Hypothalamus (tissue), 51 donors: ENCODE measurements around the gene HNRNPA2B1.
"Not testable (repeated sequence)": the region's sequence is repeated elsewhere in the genome, so short reads cannot be mapped to it uniquely, and the experiment has no call there.

Source experiments
- DNase-seq, 51 donors: peaks; one replicate each; lab custom pipeline; 2025; lab: John Stamatoyannopoulos, UW

The HNRNPA2B1 gene

DNA sequence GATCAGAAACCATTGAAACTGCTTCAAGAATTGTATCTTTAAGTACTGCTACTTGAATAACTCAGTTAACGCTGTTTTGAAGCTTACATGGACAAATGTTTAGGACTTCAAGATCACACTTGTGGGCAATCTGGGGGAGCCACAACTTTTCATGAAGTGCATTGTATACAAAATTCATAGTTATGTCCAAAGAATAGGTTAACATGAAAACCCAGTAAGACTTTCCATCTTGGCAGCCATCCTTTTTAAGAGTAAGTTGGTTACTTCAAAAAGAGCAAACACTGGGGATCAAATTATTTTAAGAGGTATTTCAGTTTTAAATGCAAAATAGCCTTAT, 14.7 kb downstream of the HNRNPA2B1 start:
- DNase-seq, result no peak

DNA sequence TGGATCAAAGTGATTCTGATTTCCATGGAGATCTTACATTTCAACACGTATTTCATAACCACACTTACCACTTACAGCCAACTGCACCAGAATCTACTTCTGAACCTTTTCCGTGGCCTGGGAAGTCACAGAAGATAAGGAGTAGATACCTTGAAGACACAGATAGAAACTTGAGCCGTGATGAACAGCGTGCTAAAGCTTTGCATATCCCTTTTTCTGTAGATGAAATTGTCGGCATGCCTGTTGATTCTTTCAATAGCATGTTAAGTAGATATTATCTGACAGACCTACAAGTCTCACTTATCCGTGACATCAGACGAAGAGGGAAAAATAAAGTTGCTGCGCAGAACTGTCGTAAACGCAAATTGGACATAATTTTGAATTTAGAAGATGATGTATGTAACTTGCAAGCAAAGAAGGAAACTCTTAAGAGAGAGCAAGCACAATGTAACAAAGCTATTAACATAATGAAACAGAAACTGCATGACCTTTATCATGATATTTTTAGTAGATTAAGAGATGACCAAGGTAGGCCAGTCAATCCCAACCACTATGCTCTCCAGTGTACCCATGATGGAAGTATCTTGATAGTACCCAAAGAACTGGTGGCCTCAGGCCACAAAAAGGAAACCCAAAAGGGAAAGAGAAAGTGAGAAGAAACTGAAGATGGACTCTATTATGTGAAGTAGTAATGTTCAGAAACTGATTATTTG, 15.3 kb downstream of the HNRNPA2B1 start:
- no peak for DNase-seq

DNA sequence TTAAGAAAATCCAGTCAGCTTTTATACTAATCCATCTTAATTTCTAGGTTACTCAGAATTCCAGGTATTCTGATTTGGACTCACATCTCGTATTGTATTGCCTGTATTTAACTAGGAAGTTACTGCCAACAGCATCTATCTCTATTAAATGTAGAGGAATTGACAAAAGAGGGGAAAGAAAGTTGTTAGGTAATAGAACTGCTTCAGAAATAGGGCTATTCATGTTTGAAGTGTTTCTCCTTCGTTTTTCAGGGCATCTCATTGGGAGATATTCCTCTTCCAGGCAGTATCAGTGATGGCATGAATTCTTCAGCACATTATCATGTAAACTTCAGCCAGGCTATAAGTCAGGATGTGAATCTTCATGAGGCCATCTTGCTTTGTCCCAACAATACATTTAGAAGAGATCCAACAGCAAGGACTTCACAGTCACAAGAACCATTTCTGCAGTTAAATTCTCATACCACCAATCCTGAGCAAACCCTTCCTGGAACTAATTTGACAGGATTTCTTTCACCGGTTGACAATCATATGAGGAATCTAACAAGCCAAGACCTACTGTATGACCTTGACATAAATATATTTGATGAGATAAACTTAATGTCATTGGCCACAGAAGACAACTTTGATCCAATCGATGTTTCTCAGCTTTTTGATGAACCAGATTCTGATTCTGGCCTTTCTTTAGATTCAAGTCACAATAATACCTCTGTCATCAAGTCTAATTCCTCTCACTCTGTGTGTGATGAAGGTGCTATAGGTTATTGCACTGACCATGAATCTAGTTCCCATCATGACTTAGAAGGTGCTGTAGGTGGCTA, 16.1 kb downstream of the HNRNPA2B1 start:
- DNase-seq, result not testable (repeated sequence)

GRCh38 chr7:26183545-26184280, 16.8 kb downstream of the HNRNPA2B1 start:
- DNase-seq, result no peak

DNA sequence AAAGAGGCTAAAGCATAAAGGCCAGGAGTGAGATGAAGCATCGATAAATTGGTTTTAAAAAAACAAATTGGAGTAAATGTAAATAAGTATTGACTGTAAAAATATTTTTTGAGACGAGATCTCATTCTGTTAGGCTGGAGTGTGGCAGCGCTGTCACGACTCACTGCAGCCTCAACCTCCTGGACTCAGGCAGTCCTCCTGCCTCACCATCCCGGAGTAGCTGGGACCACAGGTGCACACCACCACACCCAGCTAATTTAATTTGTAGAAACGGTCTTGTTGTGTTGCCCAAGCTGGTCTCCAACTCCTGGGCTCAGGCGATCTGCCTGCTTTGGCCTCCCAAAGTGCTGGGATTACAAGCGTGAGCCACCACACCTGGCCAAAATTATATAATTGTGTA, 17.8 kb downstream of the HNRNPA2B1 start:
- no peak for DNase-seq

DNA sequence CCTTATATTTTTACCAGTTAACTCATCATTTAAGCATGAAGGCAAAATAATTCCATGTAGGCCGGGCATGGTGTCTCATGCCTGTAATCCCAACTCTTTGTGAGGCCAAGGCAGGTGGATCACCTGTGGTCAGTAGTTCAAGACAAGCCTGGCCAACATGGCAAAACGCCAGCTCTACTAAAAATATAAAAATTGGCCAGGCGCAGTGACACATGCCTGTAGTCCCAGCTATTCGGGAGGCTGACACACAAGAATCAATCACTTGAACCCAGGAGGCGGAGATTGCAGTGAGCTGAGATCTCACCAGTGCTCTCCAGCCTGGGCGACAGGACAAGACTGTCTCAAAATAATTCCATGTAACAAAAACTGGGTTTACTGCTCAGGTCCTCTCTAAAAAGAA, 18.3 kb downstream of the HNRNPA2B1 start:
- no peak for DNase-seq

DNA sequence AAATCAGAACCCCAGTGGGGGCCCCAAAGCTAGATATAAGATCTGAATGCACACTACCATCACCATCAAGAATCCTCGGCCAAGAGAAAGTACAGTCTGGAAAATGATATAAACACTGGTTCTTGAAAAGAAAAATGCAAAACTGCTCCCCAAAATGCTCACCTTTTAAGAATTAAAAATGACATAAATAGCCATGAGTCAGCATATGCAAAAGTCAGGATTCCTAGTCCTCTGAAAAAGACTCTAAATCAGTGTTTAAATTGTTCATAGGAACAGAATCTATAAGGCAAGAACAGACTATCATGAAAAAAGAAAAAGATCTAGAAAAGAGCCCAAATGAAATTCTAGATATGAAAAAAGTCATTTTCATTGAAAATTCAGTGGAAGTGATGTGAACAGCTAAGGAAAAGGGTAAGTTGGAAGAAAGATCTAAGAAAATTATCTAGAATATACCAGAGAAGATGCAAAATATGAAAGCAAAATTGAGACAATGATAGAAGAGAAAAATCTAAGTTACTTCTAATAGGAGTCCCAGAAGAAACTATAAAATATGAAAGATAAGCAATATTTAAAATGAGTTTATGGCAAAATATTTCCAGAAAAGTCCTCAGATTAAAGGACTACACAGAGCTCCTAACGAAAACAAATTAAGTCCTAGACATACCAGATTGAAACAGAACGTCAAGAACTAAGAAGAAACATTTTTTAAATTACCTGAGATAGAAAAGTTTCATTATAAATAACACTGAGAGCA, 18.9 kb downstream of the HNRNPA2B1 start:
- DNase-seq, result no peak

DNA sequence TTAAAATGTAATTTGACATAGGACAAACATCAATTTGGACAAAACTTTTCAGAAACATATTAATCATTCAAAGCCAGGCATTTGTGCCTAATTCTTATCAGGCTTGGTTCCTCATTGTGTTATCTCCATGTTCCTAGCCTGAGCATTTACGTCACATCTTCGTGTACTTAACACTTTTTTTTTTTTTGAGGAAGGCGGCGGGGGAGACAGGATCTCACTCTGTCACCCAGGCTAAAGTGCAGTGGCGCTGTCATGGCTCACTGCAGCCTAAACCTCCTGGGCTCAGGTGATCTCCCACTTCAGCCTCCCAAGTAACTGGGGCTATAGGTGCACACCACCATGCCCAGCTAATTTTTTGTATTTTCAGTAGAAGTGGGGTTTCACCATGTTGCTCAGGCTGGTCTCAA, 19.8 kb downstream of the HNRNPA2B1 start:
- no peak for DNase-seq

DNA sequence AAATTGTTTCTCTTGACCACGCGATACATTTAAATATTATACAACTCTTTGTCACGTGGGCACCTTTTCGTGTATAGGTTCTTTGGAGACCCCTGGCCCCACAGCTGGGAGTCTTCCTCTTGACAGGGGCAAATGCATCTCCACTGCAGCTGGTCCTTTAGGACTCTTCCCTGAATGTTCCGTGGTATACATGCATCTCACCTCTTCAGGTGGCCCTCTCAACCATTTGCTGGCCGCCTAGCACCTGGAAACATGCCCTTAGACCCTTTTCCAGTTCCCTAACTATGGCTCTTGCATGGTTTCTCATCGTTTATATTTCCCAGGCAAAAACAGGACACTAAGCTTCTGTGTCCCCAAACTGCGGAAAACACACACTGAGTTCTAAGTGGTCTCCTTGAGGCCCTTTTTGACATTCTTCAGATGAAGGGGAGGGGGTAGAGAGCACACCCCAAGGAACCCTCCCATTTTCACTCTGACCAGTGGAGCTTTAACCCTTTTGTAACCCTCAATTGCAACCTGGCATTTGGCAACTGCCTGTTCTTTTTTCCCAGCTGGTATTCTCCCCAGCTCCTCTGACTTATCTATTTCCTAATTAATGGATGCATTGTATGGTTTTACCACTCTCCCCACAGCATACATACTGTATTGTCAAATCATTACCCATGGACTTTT, 20.6 kb downstream of the HNRNPA2B1 start:
- no peak for DNase-seq

- DNase-seq, result no peak
These were observed 21.1 kb downstream of the HNRNPA2B1 start for GRCh38 chr7:26179422-26179821.

DNA sequence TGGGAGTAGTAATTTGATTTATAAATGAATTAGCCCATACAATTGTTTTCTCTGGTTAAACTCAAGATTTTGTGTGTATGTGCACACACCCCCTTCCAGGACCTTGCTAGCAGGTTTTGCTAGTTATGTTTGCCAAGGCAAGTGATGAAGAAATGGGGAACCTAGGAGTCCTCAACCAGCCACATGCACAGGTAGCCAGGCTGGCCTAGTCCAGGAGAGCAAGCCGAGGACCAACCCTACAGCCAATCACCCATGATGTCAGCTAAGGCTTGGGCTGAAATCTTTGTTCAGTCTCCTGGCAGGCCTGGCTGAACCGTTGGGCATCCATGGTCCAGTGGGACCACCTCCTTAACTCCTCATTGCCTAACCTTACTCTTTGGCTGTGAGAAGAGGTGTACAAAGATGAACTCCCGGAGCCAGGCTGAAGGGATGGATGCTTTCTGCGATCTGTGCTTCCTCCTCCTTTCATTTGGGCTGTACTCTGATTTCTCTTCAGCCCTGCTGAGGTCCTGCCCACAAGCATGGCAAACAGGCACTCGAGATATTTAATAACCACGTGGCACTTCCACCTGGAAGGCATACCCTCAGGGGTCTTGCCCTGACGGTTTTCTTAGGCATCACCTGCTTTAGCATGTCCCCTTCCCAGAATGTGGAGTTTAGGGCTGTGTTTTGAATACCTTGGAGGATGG, 22.1 kb downstream of the HNRNPA2B1 start:
- no peak for DNase-seq

DNA sequence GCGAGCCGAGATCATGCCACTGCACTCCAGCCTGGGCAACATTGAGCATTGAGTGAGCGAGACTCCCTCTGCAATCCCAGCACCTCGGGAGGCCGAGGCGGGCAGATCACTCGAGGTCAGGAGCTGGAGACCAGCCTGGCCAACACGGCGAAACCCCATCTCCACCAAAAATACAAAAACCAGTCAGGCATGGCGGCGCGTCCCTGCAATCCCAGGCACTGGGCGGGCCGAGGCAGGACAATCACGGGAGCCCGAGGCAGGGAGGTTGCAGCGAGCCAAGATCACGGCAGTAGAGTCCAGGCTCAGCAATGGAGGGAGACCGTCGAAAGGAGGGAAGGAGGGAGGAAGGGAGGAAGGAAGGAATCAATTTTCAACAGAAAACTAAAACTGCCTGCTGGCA, 23.3 kb downstream of the HNRNPA2B1 start:
- not testable (repeated sequence) for DNase-seq

GRCh38 chr7:26176696-26177095, 23.9 kb downstream of the HNRNPA2B1 start:
- not testable (repeated sequence) for DNase-seq

- DNase-seq, result not testable (repeated sequence)
These were observed 24.6 kb downstream of the HNRNPA2B1 start for GRCh38 chr7:26175903-26176302.

DNA sequence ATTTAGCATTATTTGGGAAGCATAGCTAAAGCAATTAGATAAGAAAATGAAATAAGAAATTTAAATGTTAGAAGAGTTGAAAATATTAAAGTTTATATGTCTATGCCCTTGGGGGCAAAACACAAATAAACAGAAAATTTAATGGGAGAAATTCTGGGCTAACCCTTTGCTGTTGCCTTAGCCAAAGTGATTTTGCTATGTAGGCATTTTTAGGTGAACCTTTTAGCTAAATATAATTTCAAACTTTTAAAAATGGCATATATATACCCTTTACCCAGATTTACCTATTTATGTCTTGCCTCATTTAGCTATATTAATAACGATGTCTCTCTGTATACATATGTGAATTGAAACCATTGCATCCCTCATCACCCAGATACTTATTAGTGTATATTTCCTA, 28.5 kb downstream of the HNRNPA2B1 start:
- DNase-seq, result no peak

DNA sequence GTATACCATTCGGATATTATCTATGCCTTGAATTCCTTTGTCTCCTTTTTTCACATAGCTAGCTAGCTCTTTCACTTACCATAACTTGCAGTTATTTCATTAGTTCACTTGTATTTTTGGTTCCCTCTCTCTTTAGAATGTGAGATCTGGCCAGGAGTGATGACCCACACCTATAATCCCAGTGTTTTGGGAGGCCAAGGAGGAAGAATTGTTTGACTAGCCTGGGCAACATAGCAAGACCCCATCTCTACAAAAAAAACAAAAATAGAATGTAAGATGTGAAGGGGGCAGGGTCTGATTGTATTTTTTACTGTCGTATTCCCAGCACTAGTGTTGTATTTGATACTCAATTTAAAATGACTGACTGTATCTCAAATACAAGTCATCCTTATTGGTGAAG, 28.9 kb downstream of the HNRNPA2B1 start:
- DNase-seq, result no peak

DNA sequence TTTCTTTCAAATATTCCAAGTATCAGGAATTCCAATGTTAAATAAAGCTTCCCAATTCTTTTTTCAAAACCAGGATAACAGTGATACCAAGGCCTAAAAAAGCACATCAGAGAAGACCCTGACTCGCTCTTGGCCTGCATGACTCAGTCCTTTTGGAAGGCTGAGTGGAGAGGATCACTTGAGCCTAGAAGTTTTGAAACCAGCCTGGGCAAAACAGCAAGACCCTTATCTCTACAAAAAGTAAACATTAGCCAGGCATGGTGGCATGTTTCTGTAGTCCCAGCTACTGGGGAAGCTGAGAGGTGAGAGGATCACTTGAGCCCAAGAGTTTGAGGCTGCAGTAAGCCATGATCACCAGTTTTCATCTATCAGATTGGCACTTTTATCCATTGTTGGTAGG, 29.9 kb downstream of the HNRNPA2B1 start:
- DNase-seq, result no peak

DNA sequence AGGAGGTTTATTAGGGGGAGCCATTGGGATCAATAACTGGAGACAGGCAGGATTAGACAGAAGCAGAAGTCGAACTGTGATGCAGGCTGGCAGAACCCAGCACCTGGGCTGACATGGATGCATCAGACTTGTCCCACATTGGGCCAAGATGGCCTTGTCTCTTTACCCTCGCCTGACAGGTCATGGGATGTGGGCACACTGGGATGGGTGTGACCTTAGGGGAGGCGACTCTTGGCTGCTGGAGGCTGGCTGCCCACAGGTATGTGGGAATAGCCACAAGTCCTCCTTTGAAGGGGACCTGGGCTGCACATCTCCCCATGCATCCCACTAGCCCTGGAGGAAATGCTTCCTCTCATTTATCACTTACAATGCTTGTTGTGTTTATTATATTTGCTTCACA, 31.3 kb downstream of the HNRNPA2B1 start:
- DNase-seq, result no peak

- no peak for DNase-seq
These were observed 32.0 kb downstream of the HNRNPA2B1 start for GRCh38 chr7:26168458-26169023.
